Measurements from ENCODE around the gene BMF. TPM values are rescaled to one million over a fixed set of nuclear protein-coding genes. Genes with fewer than 3 reads are reported as not detected.

The BMF gene
- total and polyA plus RNA-seq, 4 experiments from 2014 or later, result 0.55 to 13.7 (median 7.1) TPM

DNA sequence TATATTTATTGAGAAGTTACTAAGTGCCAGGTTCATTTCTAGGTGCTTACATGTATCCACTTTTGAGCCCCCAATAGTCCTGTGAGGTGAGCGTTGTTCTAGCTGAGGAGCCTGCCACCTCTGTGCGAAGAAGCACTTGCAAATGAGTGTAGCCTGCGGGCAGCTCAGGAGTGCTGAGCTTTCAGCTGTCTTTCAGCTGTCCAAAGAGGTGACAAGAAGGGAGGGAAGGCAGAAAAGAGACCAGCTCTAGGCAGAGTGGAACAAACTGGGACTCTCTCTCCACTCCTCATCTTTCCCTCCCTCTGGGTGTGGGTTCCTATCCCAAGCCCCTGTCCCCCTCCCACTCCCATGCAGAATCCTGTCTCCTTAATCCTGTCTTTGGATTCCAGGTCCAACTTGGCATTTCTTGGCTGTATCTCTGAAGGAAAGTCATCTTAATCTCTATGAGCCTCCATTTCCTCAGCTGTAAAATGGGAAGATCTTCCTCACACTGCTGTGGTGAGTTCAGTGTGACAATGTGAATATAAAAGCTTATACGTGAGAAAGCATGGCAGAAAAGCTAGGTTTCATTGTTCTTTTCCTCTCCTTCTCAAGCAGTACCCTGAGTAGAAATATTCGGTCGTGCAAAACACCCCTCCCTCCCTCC is 63.0 kb downstream of the BMF start:
- no peaks in the 10 kb centered on the region for H3K36me3 Mint-ChIP-seq
- no peaks in the 10 kb centered on the region for H3K27me3 Mint-ChIP-seq
- no peaks in the 10 kb centered on the region for H3K27me3 ChIP-seq (ENCODE audit: insufficient read depth, low read length)
- peak overlapping the region in 1 of 2 donors; percentile 1 for H3K4me3 ChIP-seq (ENCODE audit: low read length in 2 of 2)
- peak overlapping the region; percentile 24 for H3K27ac ChIP-seq (ENCODE audit: low read depth, low read length)
- H3K4me1 ChIP-seq (ENCODE audit: insufficient read depth, low read length), result peaks cover 55% of the 10 kb centered on the region
- peaks cover 34 to 60% (median 39%) of the 10 kb centered on the region in 4 donors for H3K4me1 Mint-ChIP-seq
- POLR2A ChIA-PET (ENCODE audit: partially characterized antibody), result interaction anchor here (0.7 to 1.4 kb wide), 5 partner anchors 9 to 228 kb away, joined by 3 to 7 read pairs (median 5); no protein-coding TSS in a partner anchor
- H3K27ac Mint-ChIP-seq, result peak overlapping the region in 6 of 7 donors; percentile 3 to 91 (median 73)
- H3K9me3 Mint-ChIP-seq, result no peaks in the 10 kb centered on the region
- CTCF ChIA-PET (ENCODE audit: partially characterized antibody), result interaction anchor here (0.8 to 6.4 kb wide), 28 partner anchors 9 to 292 kb away, joined by 3 to 178 read pairs (median 4); partner anchors contain the start of genes BMF, BUB1B and PLCB2
- intact Hi-C loops (cut with micrococcal nuclease), result loop anchor here (1.0 kb wide), 2 partner anchors 172 to 229 kb away; no protein-coding TSS in a partner anchor
- peak overlapping the region in 3 of 8 donors; percentile 39 to 73 (median 49) for H3K4me3 Mint-ChIP-seq
- DNase-seq, result no peak
- no peaks in the 10 kb centered on the region for H3K36me3 ChIP-seq (ENCODE audit: insufficient read depth, low read length)
- H3K9me3 ChIP-seq (ENCODE audit: control insufficient read depth in 1 of 2, low read length in 2 of 2), result no peaks in the 10 kb centered on the region

GRCh38 chr15:40044717-40045571 is 63.7 kb downstream of the BMF start:
- H3K36me3 ChIP-seq (ENCODE audit: insufficient read depth, low read length), result no peaks in the 10 kb centered on the region
- no peaks in the 10 kb centered on the region for H3K27me3 ChIP-seq (ENCODE audit: insufficient read depth, low read length)
- Mint-ChIP-seq H3K4me3 (peak overlapping the region; percentile 1 to 73 (median 46)), H3K36me3 (no peaks in the 10 kb centered on the region), H3K27ac (peak overlapping the region in 6 of 7 donors; percentile 47 to 91 (median 73)), H3K27me3 (no peaks in the 10 kb centered on the region), H3K4me1 (peaks cover 36 to 61% (median 41%) of the 10 kb centered on the region in 4 donors), H3K9me3 (no peaks in the 10 kb centered on the region)
- no peaks in the 10 kb centered on the region for H3K9me3 ChIP-seq (ENCODE audit: control insufficient read depth in 1 of 2, low read length in 2 of 2)
- ChIA-PET CTCF (ENCODE audit: partially characterized antibody) (interaction anchor here (0.8 to 6.4 kb wide), 32 partner anchors 8 to 293 kb away, joined by 3 to 178 read pairs (median 4); partner anchors contain the start of genes BMF, BUB1B and PLCB2), POLR2A (ENCODE audit: partially characterized antibody) (interaction anchor here (0.9 to 1.4 kb wide), 4 partner anchors 53 to 229 kb away, joined by 4 to 7 read pairs (median 6); no protein-coding TSS in a partner anchor)
- H3K27ac ChIP-seq (ENCODE audit: low read depth, low read length), result peak overlapping the region; percentile 24
- peak; percentile 70 to 82 (median 75) for DNase-seq
- H3K4me3 ChIP-seq (ENCODE audit: low read length in 2 of 2), result peak overlapping the region in 1 of 2 donors; percentile 1
- intact Hi-C loops (cut with micrococcal nuclease), result loop anchor here (1.0 kb wide), 2 partner anchors 172 to 229 kb away; no protein-coding TSS in a partner anchor
- peaks cover 55% of the 10 kb centered on the region for H3K4me1 ChIP-seq (ENCODE audit: insufficient read depth, low read length)

DNA sequence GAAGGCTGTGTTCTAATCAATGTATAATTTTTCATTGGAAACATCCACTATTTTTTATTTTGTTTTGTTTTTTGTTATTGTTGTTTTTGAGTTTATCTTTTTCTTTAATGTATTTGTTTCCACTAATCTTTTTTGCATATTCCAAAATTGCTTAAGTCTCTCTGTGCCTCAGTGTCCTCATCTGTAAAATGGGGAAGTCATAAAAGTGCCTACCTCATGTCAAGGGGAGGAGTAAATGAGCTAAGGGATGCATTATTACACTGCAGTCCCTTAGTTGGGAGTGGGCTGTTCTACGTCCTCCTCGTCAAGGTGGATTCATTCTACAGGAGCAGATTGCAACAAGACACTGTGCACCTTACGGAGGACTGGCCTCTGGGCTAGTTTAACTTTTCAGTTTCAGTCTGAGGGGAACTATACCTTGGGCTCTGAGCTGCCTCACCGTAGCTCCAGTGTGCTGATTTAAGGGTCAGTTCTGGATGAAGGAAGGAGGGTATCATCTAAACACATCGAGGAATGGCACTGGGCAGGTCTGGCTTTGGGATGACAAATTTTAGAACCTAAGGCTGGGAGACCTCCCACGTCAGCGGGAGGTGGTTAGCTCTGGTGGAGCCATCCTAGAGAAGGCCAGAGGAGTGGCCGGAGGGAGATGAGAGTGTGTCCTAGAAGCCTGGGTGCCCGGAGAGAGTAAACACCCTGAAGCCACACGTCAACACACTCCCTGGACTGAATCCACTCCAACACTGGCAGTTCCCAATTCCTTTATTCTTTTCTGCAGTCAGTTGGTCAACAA is 64.6 kb downstream of the BMF start:
- Histone ChIP-seq H3K27ac (ENCODE audit: low read depth, low read length) (no peak overlapping the region), H3K4me1 (ENCODE audit: insufficient read depth, low read length) (peaks cover 48% of the 10 kb centered on the region)

GRCh38 chr15:40042791-40043320 is 65.8 kb downstream of the BMF start:
- H3K27me3 Mint-ChIP-seq, result no peaks in the 10 kb centered on the region
- H3K4me3 Mint-ChIP-seq, result peak overlapping the region in 1 of 8 donors; percentile 16
- Histone ChIP-seq H3K27ac (ENCODE audit: low read depth, low read length) (no peak overlapping the region), H3K9me3 (ENCODE audit: control insufficient read depth in 1 of 2, low read length in 2 of 2) (no peaks in the 10 kb centered on the region), H3K27me3 (ENCODE audit: insufficient read depth, low read length) (no peaks in the 10 kb centered on the region), H3K36me3 (ENCODE audit: insufficient read depth, low read length) (peaks cover under 1% of the 10 kb centered on the region), H3K4me3 (ENCODE audit: low read length in 2 of 2) (no peak overlapping the region), H3K4me1 (ENCODE audit: insufficient read depth, low read length) (peaks cover 41% of the 10 kb centered on the region)
- intact Hi-C loops (cut with micrococcal nuclease), result no loop called here
- H3K27ac Mint-ChIP-seq, result peak overlapping the region in 1 of 7 donors; percentile 12
- ChIA-PET CTCF (ENCODE audit: partially characterized antibody) (interaction anchor here (0.9 to 2.6 kb wide), 6 partner anchors 8 to 256 kb away, joined by 3 to 26 read pairs (median 5); no protein-coding TSS in a partner anchor), POLR2A (ENCODE audit: partially characterized antibody) (no interaction called here)
- peaks cover 8 to 15% of the 10 kb centered on the region in 2 donors for H3K36me3 Mint-ChIP-seq
- no peaks in the 10 kb centered on the region for H3K9me3 Mint-ChIP-seq
- DNase-seq, result no peak
- H3K4me1 Mint-ChIP-seq, result peaks cover 30 to 59% (median 38%) of the 10 kb centered on the region in 4 donors

More for the DNA sequence above, 64.6 kb downstream of the BMF start:
- H3K27me3 Mint-ChIP-seq, result no peaks in the 10 kb centered on the region
- Histone ChIP-seq H3K36me3 (ENCODE audit: insufficient read depth, low read length) (no peaks in the 10 kb centered on the region), H3K9me3 (ENCODE audit: control insufficient read depth in 1 of 2, low read length in 2 of 2) (no peaks in the 10 kb centered on the region), H3K27me3 (ENCODE audit: insufficient read depth, low read length) (no peaks in the 10 kb centered on the region), H3K4me3 (ENCODE audit: low read length in 2 of 2) (no peak overlapping the region)
- intact Hi-C loops (cut with micrococcal nuclease), result no loop called here
- no peaks in the 10 kb centered on the region for H3K9me3 Mint-ChIP-seq
- DNase-seq, result no peak
- H3K4me3 Mint-ChIP-seq, result peak overlapping the region in 1 of 8 donors; percentile 6
- peaks cover under 1 to 3% of the 10 kb centered on the region in 2 donors for H3K36me3 Mint-ChIP-seq
- peak overlapping the region in 1 of 7 donors; percentile 48 for H3K27ac Mint-ChIP-seq
- POLR2A ChIA-PET (ENCODE audit: partially characterized antibody), result interaction anchor here (1.4 kb wide), 1 partner anchor 54 kb away, joined by 5 read pairs; no protein-coding TSS in a partner anchor
- CTCF ChIA-PET (ENCODE audit: partially characterized antibody), result interaction anchor here (0.8 to 6.4 kb wide), 8 partner anchors 8 to 293 kb away, joined by 3 to 43 read pairs (median 7); no protein-coding TSS in a partner anchor
- H3K4me1 Mint-ChIP-seq, result peaks cover 36 to 60% (median 40%) of the 10 kb centered on the region in 4 donors

DNA sequence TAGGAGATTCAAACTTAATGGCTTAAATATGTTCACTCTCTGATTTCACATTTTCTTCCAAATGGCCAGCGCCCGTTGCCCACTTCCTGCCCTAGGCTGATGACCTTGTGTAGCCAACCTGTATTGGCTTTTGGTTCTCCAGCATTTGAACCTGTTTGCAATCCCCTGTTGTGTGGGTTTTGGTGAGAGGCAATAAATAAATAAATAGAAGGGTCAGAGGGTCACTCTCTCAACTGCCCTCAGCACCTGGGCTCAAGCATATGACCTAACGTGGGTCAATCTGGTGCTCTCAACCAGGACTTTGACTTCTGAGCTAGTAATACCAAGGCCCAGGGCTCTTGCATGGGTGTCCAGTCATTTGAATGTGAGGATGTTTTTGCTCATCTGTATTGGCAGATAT is 67.9 kb downstream of the BMF start:
- ChIA-PET POLR2A (ENCODE audit: partially characterized antibody) (interaction anchor here (1.0 to 6.2 kb wide), 5 partner anchors 8 to 233 kb away, joined by 3 to 48 read pairs (median 4); partner anchors contain the start of gene BMF), CTCF (ENCODE audit: partially characterized antibody) (interaction anchor here (0.6 to 7.5 kb wide), 7 partner anchors 7 to 239 kb away, joined by 3 to 47 read pairs (median 12); partner anchors contain the start of gene BUB1B)
- H3K4me3 Mint-ChIP-seq, result peak overlapping the region in 5 of 8 donors; percentile 6 to 79 (median 74)
- H3K27me3 Mint-ChIP-seq, result no peaks in the 10 kb centered on the region
- no peak overlapping the region for H3K27ac ChIP-seq (ENCODE audit: low read depth, low read length)
- peaks cover 29 to 59% (median 42%) of the 10 kb centered on the region in 4 donors for H3K4me1 Mint-ChIP-seq
- H3K4me3 ChIP-seq (ENCODE audit: low read length in 2 of 2), result no peak overlapping the region
- H3K27me3 ChIP-seq (ENCODE audit: insufficient read depth, low read length), result no peaks in the 10 kb centered on the region
- intact Hi-C loops (cut with micrococcal nuclease), result no loop called here
- H3K27ac Mint-ChIP-seq, result peak overlapping the region in 5 of 7 donors; percentile 13 to 92 (median 84)
- no peaks in the 10 kb centered on the region for H3K9me3 ChIP-seq (ENCODE audit: control insufficient read depth in 1 of 2, low read length in 2 of 2)
- DNase-seq, result no peak
- peaks cover 36% of the 10 kb centered on the region for H3K4me1 ChIP-seq (ENCODE audit: insufficient read depth, low read length)
- H3K36me3 ChIP-seq (ENCODE audit: insufficient read depth, low read length), result peaks cover 17% of the 10 kb centered on the region
- peaks cover 20 to 31% of the 10 kb centered on the region in 2 donors for H3K36me3 Mint-ChIP-seq
- H3K9me3 Mint-ChIP-seq, result no peaks in the 10 kb centered on the region

DNA sequence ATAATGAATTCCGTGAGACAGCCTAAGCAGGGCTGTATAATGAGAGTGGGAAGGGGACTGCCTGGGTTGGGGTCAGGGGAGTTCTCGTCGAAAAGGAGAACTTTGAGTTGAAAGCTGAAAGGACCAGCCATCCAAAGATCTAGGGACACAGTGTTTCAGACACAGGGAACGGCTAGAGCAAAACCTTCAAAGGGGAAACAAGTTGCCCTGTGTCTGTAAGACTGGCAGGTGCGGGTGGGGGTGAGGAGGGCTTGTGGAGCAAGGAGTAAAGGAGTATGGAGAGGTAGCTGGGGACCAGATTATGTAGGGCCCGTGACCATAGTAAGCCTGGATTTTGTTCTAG is 68.4 kb downstream of the BMF start:
- H3K36me3 Mint-ChIP-seq, result peaks cover 24 to 34% of the 10 kb centered on the region in 2 donors
- intact Hi-C loops (cut with micrococcal nuclease), result no loop called here
- peaks cover 22% of the 10 kb centered on the region for H3K36me3 ChIP-seq (ENCODE audit: insufficient read depth, low read length)
- DNase-seq, result no peak
- H3K4me3 ChIP-seq (ENCODE audit: low read length in 2 of 2), result no peak overlapping the region
- no peaks in the 10 kb centered on the region for H3K27me3 ChIP-seq (ENCODE audit: insufficient read depth, low read length)
- CTCF ChIA-PET (ENCODE audit: partially characterized antibody), result interaction anchor here (0.6 to 7.5 kb wide), 9 partner anchors 8 to 239 kb away, joined by 3 to 47 read pairs (median 9); partner anchors contain the start of gene BUB1B
- H3K4me3 Mint-ChIP-seq, result peak overlapping the region; percentile 66 to 84 (median 72)
- no peaks in the 10 kb centered on the region for H3K9me3 Mint-ChIP-seq
- H3K27me3 Mint-ChIP-seq, result no peaks in the 10 kb centered on the region
- H3K27ac ChIP-seq (ENCODE audit: low read depth, low read length), result no peak overlapping the region
- H3K4me1 ChIP-seq (ENCODE audit: insufficient read depth, low read length), result peaks cover 31% of the 10 kb centered on the region
- POLR2A ChIA-PET (ENCODE audit: partially characterized antibody), result interaction anchor here (1.0 to 6.2 kb wide), 5 partner anchors 8 to 268 kb away, joined by 3 to 48 read pairs (median 16); partner anchors contain the start of genes BMF and PLCB2
- H3K4me1 Mint-ChIP-seq, result peaks cover 26 to 54% (median 39%) of the 10 kb centered on the region in 4 donors
- no peaks in the 10 kb centered on the region for H3K9me3 ChIP-seq (ENCODE audit: control insufficient read depth in 1 of 2, low read length in 2 of 2)
- peak overlapping the region; percentile 76 to 92 (median 87) for H3K27ac Mint-ChIP-seq

Data from CD4-positive, alpha-beta memory T cell (primary cell).